IMR-90 (cell line): ENCODE data around the gene ACKR2.

ENCODE experiments used
- BHLHE40 ChIP-seq: fragments of 150-350 bp; IDR thresholded peaks from 2 replicates; pipeline ENCODE4 v1.6.1; 2016; ENCODE audit warnings: mild to moderate bottlenecking, low read depth, low read length
- CEBPB ChIP-seq: IDR thresholded peaks from 2 replicates; pipeline ENCODE4 v1.6.1; 2012; ENCODE audit warnings: low read depth, low read length, improper control_type of control experiment
- CTCF ChIP-seq: conservative IDR thresholded peaks from 2 replicates; pipeline ENCODE4 v1.5.1; 2012; ENCODE audit warnings: mild to moderate bottlenecking, low read depth, low read length, improper control_type of control experiment
- MAZ ChIP-seq: IDR thresholded peaks from 2 replicates; pipeline ENCODE4 v1.6.1; 2012; ENCODE audit warnings: low read depth, mild to moderate bottlenecking, low read length, improper control_type of control experiment, moderate library complexity, borderline replicate concordance
- MXI1 ChIP-seq: IDR thresholded peaks from 2 replicates; pipeline ENCODE4 v1.6.1; 2012; ENCODE audit warnings: low read depth, mild to moderate bottlenecking, low read length, moderate library complexity, borderline replicate concordance
- NFE2L2 ChIP-seq: fragments of 150-350 bp; IDR thresholded peaks from 2 replicates; pipeline ENCODE4 v1.6.1; 2016; ENCODE audit warnings: low read depth, mild to moderate bottlenecking, low read length
- POLR2A ChIP-seq: IDR thresholded peaks from 2 replicates; pipeline ENCODE4 v1.6.1; 2012; ENCODE audit warnings: mild to moderate bottlenecking, low read depth, low read length
- RAD21 ChIP-seq: IDR thresholded peaks from 2 replicates; pipeline ENCODE4 v1.6.1; 2012; ENCODE audit warnings: low read length, improper control_type of control experiment
- RCOR1 ChIP-seq: IDR thresholded peaks from 2 replicates; pipeline ENCODE4 v1.6.1; 2012; ENCODE audit warnings: mild to moderate bottlenecking, low read length, improper control_type of control experiment; ENCODE audit not compliant: insufficient replicate concordance
- RFX5 ChIP-seq: IDR thresholded peaks from 2 replicates; pipeline ENCODE4 v1.8.0; 2012; ENCODE audit warnings: low read depth, mild to moderate bottlenecking, low read length, moderate library complexity
- SMC3 ChIP-seq: fragments of 150-350 bp; IDR thresholded peaks from 2 replicates; pipeline ENCODE4 v1.6.1; 2016; ENCODE audit warnings: low read depth, mild to moderate bottlenecking, antibody characterized with exemption, low read length, moderate library complexity
- USF2 ChIP-seq: fragments of 150-350 bp; IDR thresholded peaks from 2 replicates; pipeline ENCODE4 v1.6.1; 2017; ENCODE audit warnings: mild to moderate bottlenecking, antibody characterized with exemption, low read length, low read depth

GRCh38 chr3:42763021-42763420 lies 46.2 kb upstream of the ACKR2 start:
- TF ChIP-seq POLR2A (no peak), RCOR1 (no peak), USF2 (no peak), CTCF (no peak), RAD21 (no peak), RFX5 (no peak), SMC3 (no peak), MXI1 (no peak), CEBPB (no peak), NFE2L2 (no peak), MAZ (no peak), BHLHE40 (no peak)
